Stimulated activated CD4-positive, alpha-beta T cell treated with anti-CD3 and anti-CD28 coated beads, TNF-alpha, amount 100 ng/mL, for 48 hours (primary cell): ENCODE results near the gene IL17RC.
"Not testable (repeated sequence)": the region's sequence is repeated elsewhere in the genome, so short reads cannot be mapped to it uniquely, and the experiment has no call there.

Source experiments
- DNase-seq, 3 donors: peaks; one replicate each; pipeline ENCODE4 v3.0.0-alpha.2; 2020; ENCODE audit warnings: low read depth in 3 of 3

The IL17RC gene, protein sequence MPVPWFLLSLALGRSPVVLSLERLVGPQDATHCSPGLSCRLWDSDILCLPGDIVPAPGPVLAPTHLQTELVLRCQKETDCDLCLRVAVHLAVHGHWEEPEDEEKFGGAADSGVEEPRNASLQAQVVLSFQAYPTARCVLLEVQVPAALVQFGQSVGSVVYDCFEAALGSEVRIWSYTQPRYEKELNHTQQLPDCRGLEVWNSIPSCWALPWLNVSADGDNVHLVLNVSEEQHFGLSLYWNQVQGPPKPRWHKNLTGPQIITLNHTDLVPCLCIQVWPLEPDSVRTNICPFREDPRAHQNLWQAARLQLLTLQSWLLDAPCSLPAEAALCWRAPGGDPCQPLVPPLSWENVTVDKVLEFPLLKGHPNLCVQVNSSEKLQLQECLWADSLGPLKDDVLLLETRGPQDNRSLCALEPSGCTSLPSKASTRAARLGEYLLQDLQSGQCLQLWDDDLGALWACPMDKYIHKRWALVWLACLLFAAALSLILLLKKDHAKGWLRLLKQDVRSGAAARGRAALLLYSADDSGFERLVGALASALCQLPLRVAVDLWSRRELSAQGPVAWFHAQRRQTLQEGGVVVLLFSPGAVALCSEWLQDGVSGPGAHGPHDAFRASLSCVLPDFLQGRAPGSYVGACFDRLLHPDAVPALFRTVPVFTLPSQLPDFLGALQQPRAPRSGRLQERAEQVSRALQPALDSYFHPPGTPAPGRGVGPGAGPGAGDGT

DNA sequence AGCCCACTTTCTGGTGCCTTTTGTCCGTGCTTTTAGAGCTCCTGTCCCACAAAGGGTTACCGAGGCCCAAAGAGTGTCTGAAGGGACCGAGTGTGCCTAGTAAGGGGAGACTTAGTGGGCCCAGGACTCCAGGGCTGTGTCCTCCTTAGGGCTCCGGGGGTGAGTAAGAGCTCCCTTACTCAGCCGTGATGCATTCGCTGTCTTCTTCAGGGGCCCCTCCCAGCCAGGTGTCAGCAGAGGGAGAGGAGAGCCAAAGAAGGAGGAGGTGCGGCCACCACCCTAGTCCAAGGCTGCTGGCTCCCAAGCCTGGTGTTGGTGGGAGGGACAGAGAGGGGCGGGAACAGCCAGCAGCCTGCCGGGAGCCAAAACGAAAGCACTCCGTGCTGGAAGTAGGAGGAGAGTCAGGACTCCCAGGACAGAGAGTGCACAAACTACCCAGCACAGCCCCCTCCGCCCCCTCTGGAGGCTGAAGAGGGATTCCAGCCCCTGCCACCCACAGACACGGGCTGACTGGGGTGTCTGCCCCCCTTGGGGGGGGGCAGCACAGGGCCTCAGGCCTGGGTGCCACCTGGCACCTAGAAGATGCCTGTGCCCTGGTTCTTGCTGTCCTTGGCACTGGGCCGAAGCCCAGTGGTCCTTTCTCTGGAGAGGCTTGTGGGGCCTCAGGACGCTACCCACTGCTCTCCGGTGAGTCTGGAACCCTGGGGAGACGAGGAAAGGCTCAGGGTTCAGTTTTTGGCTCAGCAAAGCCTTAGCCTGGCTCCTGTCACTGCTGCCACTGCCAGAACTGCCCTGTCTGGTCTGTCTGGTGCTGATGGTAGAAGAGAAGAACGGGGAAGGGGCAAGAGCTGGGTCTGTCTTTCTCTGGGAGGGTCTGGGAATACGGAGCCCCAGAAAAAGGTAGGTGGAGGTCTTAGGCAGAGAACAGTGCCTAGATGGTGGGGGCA is at the start of gene IL17RC:
Gene IL17RC, plus strand, starts transcription at position 365 of the 947 bp plus-strand sequence. Its CDS starts 218 bp downstream, at position 583.
- DNase-seq, result no peak

DNA sequence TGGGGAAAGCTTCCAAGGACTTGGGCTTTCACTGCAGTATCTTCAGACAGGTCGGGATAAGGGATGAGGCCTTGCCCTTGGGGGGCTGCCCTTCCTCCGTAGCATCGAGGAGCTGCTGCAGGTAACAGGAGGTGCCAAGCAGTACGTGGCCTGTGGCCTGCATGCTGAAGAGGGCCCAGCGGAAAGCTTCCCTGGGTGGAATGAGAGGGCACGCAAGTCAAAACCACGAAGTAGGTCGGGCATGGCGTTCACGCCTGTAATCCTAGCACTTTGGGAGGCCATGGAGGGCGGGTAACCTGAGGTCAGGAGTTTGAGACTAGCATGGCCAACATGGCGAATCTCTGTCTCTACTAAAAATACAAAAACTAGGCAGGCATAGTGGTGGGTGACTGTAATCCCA is 49.8 kb upstream of the IL17RC start:
- no peak for DNase-seq

DNA sequence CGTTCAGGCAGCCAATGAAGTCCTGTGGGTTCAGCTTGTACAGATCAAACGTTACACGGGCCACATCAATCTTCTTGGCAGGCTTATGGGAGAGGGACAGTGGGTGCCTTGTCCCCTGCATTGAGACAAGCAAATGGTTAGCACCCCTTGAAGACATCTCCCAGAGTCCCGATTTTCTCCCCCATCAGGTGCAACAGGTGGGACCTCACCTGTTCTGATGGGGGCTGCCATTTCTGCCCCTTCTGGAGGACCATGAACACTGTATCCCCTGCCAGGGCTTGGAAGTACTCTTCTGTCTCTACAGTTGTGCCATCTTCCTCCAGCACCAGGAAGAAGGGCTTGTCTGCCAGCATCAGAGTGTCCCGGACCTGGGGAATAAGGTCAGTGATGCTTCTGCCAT is 46.9 kb upstream of the IL17RC start:
- DNase-seq, result no peak

DNA sequence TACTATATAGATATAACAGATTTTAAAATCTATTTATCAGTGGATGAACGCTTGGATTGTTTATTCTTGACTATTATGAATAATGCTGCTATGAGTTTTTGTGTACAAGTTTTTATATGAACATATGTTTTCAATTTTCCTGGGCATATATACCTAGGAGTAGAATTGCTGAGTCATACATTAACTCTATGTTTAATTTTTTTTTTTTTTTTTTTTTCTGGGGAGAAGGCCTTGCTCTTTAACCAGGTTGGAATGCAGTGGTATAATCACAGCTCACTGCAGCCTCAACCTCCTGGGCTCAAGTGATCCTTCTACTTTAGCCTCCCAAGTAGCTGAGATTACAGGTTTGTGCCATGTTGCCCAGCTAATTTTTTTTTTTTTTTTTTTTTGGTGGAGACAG is 45.9 kb upstream of the IL17RC start:
- no peak for DNase-seq

DNA sequence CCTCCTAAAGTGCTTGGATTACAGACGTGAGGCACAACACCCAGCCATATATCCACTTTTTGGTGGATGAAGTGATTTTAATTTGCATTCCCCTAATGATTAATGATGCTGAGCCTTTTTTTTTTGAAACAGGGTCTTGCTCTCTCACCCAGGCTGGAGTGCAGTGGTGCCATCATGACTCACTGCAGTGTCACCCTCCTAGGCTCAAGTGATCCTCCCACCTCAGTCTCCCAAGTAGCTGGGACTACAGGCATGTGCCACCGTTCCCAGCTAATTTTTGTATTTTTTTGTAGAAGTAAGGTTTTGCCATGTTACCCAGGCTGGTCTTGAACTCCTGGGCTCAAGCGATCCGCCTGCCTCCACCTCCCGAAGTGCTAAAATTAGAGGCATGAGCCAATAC is 44.8 kb upstream of the IL17RC start:
- not testable (repeated sequence) for DNase-seq

DNA sequence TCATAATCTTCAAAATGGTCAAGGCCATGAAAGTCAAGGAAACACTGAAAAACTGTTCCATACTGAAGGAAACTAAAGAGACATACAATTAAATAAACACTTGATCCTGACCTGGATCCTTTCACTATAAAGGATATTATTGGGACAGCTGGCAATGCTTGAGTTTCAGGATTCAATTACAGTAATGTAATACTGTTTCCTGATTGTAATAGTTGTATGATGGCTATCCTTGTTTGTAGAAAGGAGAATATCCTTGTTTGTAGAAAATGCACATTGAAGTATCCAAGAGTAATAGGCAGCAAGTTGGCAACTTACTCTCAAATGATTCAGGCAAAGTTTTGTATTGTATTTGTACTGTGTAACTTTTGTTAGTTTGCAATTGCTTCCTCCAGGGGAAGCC is 41.5 kb upstream of the IL17RC start:
- DNase-seq, result no peak

DNA sequence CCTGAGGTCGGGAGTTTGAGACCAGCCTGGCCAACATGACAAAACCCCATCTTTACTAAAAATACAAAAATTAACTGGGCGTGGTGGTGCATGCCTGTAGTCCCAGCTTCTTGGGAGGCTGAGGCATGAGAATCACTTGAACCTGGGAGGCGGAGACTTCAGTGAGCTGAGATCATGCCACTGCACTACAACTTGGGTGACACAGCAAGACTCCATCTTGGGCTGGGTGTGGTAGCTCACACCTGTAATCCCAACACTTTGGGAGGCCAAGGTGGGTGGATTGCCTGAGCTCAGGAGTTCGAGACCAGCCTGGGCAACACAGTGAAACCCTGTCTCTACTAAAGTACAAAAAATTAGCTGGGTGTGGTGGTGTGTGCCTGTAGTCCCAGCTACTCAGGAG is 40.6 kb upstream of the IL17RC start:
- DNase-seq, result not testable (repeated sequence)

DNA sequence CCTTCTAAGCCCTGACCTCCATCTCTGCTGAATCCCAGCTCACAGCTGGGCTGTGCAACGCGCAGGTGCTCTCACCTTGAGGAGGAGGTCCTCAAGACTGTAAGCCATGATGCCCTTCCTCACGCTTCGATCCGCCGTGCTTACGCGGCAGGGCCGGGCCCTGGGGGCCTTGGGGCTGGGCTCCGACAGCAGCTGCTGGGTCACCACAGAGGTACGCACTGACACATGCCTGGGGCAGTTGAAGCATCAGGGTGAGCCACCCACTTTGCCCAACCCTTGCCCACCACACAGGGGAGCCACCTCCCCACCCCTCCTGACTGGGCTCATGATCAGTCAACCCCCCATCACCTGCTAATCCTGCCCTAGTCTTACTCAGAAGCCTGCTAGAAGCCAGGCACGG is 39.9 kb upstream of the IL17RC start:
- no peak for DNase-seq

DNA sequence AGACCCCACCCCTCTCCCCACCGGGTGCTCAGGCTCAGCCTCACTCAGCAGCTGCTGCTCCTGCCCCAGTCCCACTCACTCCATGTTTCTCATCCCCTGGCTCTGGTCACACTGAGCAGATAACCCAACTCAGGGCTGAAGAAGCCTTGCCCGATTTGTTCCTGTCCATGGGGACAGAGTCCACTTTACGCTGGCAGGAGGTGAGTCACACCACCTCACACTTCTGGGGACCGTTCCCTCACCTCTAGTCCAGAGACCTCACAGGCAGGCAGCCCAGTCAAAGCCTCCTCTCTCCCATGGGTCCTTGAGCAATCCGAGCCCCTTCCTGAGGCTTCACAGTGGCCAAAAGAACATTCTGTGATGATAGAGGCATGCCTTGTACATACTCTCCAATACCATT is 38.2 kb upstream of the IL17RC start:
- no peak for DNase-seq

DNA sequence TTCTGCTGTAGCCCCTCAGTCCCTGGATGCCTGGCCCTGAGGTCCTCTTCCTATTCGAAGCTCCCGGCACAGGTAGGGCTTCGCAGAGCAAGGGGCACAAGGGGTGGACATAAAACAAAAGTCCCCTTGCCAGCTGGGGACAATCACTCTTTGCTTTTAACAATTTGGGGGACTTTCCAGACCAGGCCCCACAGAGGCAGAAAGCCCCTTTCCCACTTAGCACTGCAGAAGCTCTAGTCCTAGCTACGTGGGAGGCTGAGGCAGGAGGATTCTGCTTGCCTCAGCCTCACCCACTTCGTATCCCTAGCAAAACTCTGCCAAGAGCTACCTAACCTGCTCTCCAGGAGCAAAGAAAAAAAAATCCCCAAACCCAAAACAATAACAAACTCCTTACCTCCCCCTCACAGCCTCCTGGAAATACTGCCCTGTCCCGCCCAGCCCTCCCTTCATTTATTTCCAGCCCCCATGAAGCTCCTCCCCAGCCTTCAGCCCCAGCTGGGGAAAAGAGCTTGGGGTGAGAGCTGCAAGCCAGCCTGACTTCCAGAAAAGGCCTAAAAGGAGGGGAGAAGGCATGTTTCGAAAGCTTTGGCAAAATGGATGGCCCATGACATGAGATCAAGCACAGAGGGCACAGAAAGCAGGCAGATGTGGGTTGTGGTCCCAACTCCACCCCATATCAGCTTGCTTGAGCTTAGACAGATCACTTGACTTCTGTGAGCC is 36.9 kb upstream of the IL17RC start, which contains the start of gene CIDEC:
Gene CIDEC, minus strand, starts transcription at position 424 of the 720 bp plus-strand sequence. CDS start 1,767 bp downstream, outside the sequence.
- no peak for DNase-seq

DNA sequence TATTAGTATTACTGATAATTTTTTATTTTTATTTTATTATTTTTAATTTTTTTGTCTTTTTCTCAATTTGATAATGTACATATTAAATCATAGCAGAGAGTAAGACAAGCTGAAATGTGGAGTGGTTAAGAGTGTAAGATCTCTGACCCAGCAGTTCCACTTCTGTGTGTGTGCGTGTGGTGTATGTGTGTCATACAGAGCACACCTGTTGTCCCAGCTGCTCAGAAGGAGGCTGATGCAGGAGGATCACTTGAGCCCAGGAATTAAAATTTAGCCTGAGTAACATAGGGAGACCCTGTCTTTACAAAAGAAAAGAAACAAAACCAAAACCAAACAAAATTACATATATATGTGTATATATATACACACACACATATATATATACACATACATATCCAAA is 35.5 kb upstream of the IL17RC start:
- DNase-seq, result no peak

DNA sequence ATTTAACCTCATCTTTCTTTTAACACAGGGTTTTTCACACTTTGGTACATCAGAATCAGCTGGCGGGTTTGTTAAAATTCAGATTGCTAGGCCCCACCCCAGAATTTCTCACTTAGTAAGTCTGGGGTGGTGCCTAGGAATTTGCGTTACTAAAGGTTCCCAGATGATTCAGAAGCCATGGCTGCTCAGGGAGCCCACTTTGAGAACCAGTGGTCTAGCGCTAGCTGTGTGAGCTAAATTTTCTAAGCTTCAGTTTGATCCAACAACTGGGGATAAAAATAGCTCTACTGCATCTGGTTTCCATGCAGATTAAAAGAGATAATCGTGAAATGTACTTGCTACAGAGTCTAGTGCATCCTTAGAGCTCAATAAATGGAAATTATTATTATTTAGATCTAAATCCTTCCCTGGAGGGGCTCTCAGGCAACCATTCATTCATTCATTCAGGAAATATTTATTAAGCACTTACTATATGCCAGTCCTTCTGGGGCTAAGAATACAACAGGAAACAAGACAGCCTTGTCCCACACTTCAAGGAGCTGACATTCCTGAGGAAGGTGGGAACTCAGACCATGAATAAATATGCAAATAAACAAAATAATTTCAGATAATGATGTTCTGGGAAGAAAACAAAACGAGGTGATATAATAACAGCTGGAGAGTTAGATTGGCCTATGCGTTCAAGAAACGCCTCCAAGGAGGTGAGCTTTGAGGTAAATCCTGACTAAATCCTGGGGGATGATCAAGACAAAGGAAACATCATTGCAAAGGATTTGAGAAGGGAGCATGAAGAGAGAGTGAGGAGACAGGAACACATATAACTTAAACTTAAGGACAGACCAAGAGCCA is 33.0 kb upstream of the IL17RC start:
- no peak for DNase-seq

DNA sequence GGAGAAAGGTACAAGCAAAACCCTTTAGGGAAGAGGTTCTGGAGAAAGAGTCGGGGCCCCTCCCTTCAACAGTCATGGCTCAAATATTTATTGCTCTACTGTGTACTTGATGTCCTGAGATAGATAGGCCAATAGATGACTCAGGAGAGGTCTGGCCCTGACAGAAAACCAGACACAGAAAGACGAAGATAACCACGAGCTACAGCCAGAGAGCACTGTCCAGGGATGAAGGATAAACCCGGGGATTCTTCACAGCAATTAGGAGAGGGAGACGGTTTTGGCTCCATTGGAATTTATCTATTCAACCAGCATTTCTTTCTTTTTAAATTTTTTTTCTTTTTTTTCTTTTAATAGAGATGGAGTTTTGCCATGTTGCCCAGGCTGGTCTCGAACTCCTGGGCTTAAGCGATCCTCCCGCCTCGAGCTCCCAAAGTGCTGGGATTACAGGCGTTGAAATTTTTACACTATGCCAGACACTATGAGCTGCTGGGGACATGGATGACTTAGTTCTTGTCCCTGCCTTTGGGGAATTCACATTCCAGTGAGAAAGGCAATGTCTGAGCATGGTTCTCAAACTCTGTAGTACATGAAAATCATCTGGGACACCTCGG is 32.2 kb upstream of the IL17RC start:
- no peak for DNase-seq

DNA sequence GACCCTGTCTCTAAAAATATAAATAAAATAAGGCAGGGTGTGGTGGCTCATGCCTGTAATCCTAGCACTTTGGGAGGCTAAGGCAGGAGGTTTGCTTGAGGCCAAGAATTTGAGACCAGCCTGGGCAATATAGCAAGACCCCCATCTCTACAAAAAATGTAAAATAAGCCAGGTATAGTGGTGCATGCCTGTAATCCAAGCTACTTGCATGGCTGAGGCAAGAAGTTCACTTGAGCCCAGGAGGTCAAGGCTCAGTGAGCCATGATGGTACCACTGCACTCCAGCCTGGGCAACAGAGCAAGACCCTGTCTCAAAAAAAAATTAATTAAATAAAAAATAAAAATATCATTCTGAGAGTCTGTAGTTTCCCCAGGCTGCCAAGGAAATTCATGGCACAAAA is 30.6 kb upstream of the IL17RC start:
- DNase-seq, result no peak

DNA sequence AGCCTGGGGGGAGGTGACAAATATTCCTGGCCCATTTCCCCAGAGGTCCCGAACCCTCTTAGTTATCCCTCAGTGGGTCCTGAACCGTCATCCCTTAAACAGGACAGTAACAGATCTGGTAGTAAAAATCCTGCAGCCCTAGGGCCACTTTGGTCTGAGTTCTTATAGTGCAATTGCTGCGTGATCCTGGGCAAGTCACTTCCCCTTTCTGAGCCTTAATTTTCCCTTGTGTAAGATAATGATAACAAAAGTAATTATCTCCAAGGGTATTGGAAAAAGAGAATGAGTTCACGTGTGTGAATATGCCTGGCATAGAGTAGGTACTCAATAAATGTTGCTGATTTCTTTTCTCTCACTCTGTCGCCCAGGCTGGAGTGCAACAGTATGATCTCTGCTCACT is 29.4 kb upstream of the IL17RC start:
- DNase-seq, result no peak

DNA sequence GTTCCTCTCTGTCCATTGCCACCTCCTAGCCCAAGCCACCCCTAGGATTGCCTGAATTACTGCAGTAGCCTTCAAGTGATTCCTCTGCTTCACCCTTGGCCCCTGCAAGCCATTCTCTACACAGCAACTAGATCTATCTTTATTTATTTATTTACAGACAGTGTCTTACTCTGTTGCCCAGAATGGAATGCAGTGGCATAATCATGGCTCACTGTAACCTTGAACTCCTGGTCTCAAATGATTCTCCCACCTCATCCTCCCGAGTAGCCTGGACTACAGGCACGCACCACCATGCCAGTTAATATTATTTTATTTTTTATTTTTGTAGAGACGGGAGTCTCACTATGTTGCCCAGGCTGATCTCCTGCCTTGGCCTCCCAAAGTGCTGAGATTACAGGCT is 28.4 kb upstream of the IL17RC start:
- no peak for DNase-seq

DNA sequence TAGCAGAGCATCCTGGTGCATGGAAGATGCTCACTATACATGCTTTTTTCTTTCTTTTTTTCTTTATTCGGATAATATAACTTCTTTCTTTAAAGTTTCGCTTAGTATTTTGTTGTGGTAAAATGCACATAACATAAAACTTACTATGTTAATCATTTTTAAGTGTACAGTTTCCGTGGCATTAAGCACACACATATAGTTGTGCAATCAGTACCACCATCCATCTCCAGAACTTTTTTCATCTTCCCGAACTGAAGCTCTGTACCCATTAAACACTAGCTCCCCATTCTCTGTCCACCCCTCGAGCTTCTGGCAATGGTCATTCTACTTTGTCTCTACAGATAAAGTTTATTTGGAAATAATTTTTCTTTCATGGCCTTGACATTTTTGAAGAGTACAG is 27.5 kb upstream of the IL17RC start:
- no peak for DNase-seq

DNA sequence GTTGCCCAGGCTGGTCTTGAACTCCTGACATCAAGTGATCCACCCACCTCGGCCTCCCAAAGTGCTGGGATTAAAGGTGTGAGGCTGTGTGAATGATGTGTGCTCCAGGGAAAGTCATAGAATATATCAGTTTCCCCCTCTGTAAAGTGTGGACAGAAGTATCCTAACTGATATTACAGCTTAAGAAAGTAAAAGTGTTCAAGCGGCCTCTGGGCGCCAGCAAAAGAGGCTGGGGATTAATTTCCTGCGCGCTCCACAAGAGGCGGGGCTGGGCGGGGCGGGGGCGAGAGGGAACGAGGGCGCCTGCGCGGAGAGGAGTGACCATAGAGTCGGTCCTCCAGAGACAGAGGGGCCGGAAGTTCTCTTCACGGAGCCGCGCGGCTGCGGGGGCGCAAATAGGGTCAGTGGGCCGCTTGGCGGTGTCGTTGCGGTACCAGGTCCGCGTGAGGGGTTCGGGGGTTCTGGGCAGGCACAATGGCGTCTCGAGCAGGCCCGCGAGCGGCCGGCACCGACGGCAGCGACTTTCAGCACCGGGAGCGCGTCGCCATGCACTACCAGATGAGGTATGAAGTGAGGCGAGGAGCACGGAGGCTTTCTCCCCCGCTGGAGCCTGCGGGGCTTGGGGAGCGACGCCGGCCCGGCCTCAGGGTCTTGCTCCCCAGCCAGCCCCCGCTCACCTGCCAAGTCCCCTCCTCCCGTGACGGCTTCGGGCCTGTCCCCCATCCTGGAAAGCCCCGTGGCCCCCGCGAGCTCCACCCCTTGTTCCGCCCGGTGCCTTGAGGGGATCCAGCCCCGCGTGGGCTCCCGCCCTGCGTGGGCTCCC is 26.4 kb upstream of the IL17RC start, which contains the start of gene JAGN1:
Gene JAGN1, plus strand, starts transcription at position 362 of the 823 bp plus-strand sequence. Its CDS starts 113 bp downstream, at position 475.
- DNase-seq, result peak; percentile 79 to 85 (median 83)

DNA sequence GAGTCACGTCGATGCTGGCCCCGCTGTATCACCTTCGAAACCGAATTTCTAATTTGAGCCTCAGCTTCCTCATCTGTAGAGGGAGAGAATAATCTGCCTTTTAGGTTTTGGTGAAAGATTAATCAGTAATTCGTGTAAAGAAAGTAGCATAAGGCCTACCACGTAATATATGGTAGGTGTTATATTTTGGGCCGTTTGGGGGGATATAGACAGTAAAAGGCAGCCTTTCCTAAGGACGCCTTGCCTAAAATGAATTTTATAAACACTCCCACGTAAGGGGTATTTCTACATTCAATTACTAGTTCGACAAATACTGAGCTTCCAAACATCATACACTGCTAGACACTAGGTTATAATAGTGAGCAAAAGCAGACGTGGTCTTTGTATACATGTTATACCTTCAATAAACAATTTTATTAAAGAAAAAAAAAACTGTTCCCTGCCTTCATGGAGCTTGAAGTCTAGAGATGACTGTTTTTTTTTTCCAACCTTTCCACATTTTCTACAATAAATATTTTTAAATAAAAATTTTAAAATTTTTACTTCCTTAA is 25.8 kb upstream of the IL17RC start:
- DNase-seq, result no peak
